ENCODE measurements around the gene TPRG1. TPM values are rescaled to one million over a fixed set of nuclear protein-coding genes. Genes with fewer than 3 reads are reported as not detected.

TPRG1 gene
- total and polyA plus RNA-seq, 2 of the 8 experiments (the other 6 are each of a cell fraction or from before 2014, with no cell fraction given), result 0.37 to 0.47 TPM

GRCh38 chr3:189267981-189268613 lies 96.3 kb downstream of the TPRG1 start:
- no peak overlapping the region for H3K4me3 ChIP-seq (ENCODE audit: extremely low read depth in 1 of 4, insufficient read depth in 2 of 4, low read depth in 3 of 4, low read length in 4 of 4)
- no peak overlapping the region for H4K91ac ChIP-seq (replicated peaks; ENCODE audit: insufficient read length, low read length)
- H3K27me3 ChIP-seq (replicated peaks in 1 of 4; ENCODE audit: control insufficient read depth in 3 of 4, extremely low read depth in 1 of 4, insufficient read depth in 3 of 4, low read length in 3 of 4), result no peaks in the 10 kb centered on the region
- no peak overlapping the region for H2BK120ac ChIP-seq (replicated peaks; ENCODE audit: low read depth, low read length)
- no peak overlapping the region for H3K56ac ChIP-seq (replicated peaks; ENCODE audit: insufficient read length, low read depth, low read length)
- DNase-seq (ENCODE audit: low read depth in 1 of 2, low spot score in 2 of 2) (no peak), FAIRE-seq (peak; percentile 45)
- H2BK20ac ChIP-seq (ENCODE audit: low read length), result no peak overlapping the region
- peak overlapping the region; percentile 89; the same call in 1 of the 2 replicates for H2BK12ac ChIP-seq (ENCODE audit: low read depth, low read length)
- no peaks in the 10 kb centered on the region for H3K79me2 ChIP-seq (ENCODE audit: control insufficient read depth in 1 of 2, insufficient read depth in 2 of 2, low read length in 2 of 2)
- no peak overlapping the region; the same call in 1 of the 2 replicates for H4K8ac ChIP-seq (ENCODE audit: extremely low read depth, insufficient read depth, low read length)
- H2AK5ac ChIP-seq (ENCODE audit: low read depth, low read length), result peak overlapping the region; percentile 55; the same call in 1 of the 2 replicates
- no peak overlapping the region for H3K18ac ChIP-seq (ENCODE audit: extremely low read depth, low read length)
- no peaks in the 10 kb centered on the region for H3K4me1 ChIP-seq (replicated peaks in 1 of 4; ENCODE audit: control insufficient read depth in 3 of 4, insufficient read depth in 4 of 4, low read length in 3 of 4)
- H3K79me1 ChIP-seq (ENCODE audit: low read depth, low read length), result no peaks in the 10 kb centered on the region
- H3K9me3 ChIP-seq (ENCODE audit: insufficient read depth in 2 of 2, low read depth in 1 of 2, low read length in 1 of 2), result no peaks in the 10 kb centered on the region
- H3K4ac ChIP-seq (replicated peaks; ENCODE audit: insufficient read length, low read depth, low read length), result no peak overlapping the region
- WGBS, 2 experiments (ENCODE audit: extremely low coverage in 1 of 2, insufficient coverage in 1 of 2, insufficient read length in 1 of 2, insufficient replicate concordance in 2 of 2, low coverage in 1 of 2, low lambda C conversion rate in 2 of 2, missing lambda C conversion rate in 1 of 2), result 85% methylated on average over 7 of the region's 7 CpGs; no CpG with 5 or more reads in 1 of the 2 experiments
- no peak overlapping the region for H2BK15ac ChIP-seq (ENCODE audit: low read length)
- H3K36me3 ChIP-seq (ENCODE audit: control insufficient read depth in 2 of 4, insufficient read depth in 4 of 4, low read length in 3 of 4), result no peaks in the 10 kb centered on the region
- H3K9ac ChIP-seq (replicated peaks in 1 of 4; ENCODE audit: extremely low read depth in 1 of 4, low read depth in 3 of 4, low read length in 3 of 4), result no peak overlapping the region
- POLR2A ChIA-PET (ENCODE audit: partially characterized antibody), result no interaction called here
- H3K27ac ChIP-seq (ENCODE audit: low read depth, low read length), result no peak overlapping the region
- H3K23ac ChIP-seq (ENCODE audit: insufficient read length), result no peak overlapping the region
- H4K20me1 ChIP-seq (replicated peaks in 1 of 2; ENCODE audit: control insufficient read depth in 1 of 2, insufficient read depth in 2 of 2, low read length in 2 of 2), result no peaks in the 10 kb centered on the region
- no peak overlapping the region for H2AFZ ChIP-seq (ENCODE audit: low read length)
- no peak overlapping the region for H3K14ac ChIP-seq (ENCODE audit: insufficient read length)
- H4K5ac ChIP-seq (ENCODE audit: insufficient read length, low read depth, low read length), result no peak overlapping the region
- no peaks in the 10 kb centered on the region for H3K23me2 ChIP-seq (ENCODE audit: low read depth, low read length)
- H2BK5ac ChIP-seq (ENCODE audit: low read depth, low read length), result no peak overlapping the region; the same call in 1 of the 2 replicates
- H3K4me2 ChIP-seq (ENCODE audit: insufficient read depth in 1 of 2, low read depth in 2 of 2, low read length in 2 of 2), result no peak overlapping the region
- CTCF ChIA-PET (ENCODE audit: partially characterized antibody), result interaction anchor here (0.6 to 3.1 kb wide), 27 partner anchors 9 to 936 kb away, joined by 3 to 13 read pairs (median 4); no protein-coding TSS in a partner anchor
- no peak for TF ChIP-seq SP2 (IDR thresholded peaks at IDR 0.05; ENCODE audit: low read length)
- peak; percentile 79; the same call in 1 of the 2 replicates for TF ChIP-seq TEAD4 (IDR thresholded peaks at IDR 0.05; ENCODE audit: low read depth, low read length)
- TF ChIP-seq TCF12 (IDR thresholded peaks at IDR 0.05; ENCODE audit: low read depth, low read length), result no peak
- no peak for TF ChIP-seq KDM1A (IDR thresholded peaks at IDR 0.05; ENCODE audit: borderline replicate concordance, low read length)
- TF ChIP-seq ATF2 (IDR thresholded peaks at IDR 0.05; ENCODE audit: low read length), result no peak
- peak; percentile 25 to 58 (median 56) for TF ChIP-seq CTCF (IDR thresholded peaks at IDR 0.05; ENCODE audit: control extremely low read depth in 1 of 3, insufficient read depth in 1 of 3, low read depth in 1 of 3, low read length in 3 of 3)
- TF ChIP-seq EGR1 (IDR thresholded peaks at IDR 0.05; ENCODE audit: borderline replicate concordance, low read depth, low read length), result no peak
- peak; percentile 57 to 59; a peak in 3 of 4 replicates for TF ChIP-seq RAD21 (IDR thresholded peaks at IDR 0.05 in 1 of 2, conservative IDR thresholded peaks at IDR 0.05 in 1 of 2; ENCODE audit: low read depth in 2 of 2, low read length in 2 of 2)

All from H1 (cell line).